Adrenal gland (tissue), 5 donors: ENCODE measurements around the gene FTSJ1.

Experiments used
- CTCF ChIP-seq, 6 experiments: fragments of 450-650 bp in 4 of 6; fragments of 200-600 bp in 2 of 6; sonication (generic) in 1 of 6; IDR thresholded peaks; 1 replicate in 5 of 6; 2 replicates in 1 of 6; pipeline versions ENCODE4 v1.5.1 to v1.8.0; 2016 to 2021; ENCODE audit warnings: antibody characterized with exemption in 6 of 6, mild to moderate bottlenecking in 2 of 6, moderate library complexity in 1 of 6
- POLR2A ChIP-seq, 2 donors: fragments of 450-650 bp; IDR thresholded peaks; one replicate each; pipeline ENCODE4 v1.6.1; 2017; ENCODE audit warnings: antibody characterized with exemption in 2 of 2, mild to moderate bottlenecking in 2 of 2, moderate library complexity in 1 of 2
- donor health status: DM: no; HTN: no; CAD: no.

DNA sequence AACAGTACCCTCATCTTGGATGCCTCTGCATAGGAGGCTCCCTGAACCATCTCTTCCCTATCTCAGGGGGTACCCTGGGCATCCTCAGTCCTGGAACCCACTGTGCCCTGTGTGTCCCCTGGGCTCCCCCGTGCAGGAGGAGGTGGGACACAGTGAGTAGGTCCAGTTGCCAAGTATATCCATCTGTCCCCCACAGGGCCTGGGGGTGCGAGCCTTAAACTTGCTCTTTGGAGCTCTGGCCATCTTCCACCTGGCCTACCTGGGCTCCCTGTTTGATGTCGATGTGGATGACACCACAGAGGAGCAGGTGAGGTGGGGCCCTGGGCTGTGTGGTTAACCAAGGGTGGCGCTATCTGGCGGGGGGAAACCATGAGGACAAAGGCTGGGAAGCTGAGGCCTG, 41.0 kb downstream of the FTSJ1 start:
- TF ChIP-seq CTCF (IDR thresholded peaks at IDR 0.05): no peak
- TF ChIP-seq POLR2A (IDR thresholded peaks at IDR 0.05): no peak
